HG03175 (cell line): ENCODE results near the gene CREBBP.
"Not testable (repeated sequence)": the region's sequence is repeated elsewhere in the genome, so short reads cannot be mapped to it uniquely, and the experiment has no call there.

Source experiments
- ATAC-seq: cut with Tn5 transposase; IDR thresholded peaks from one replicate; pipeline ENCODE4 v1.9.1; 2021; ENCODE audit warnings: mild to moderate bottlenecking, moderate library complexity; ENCODE audit not compliant: unreplicated experiment

Gene CREBBP

GRCh38 chr16:3880623-3881498 lies at the start of gene CREBBP:
Gene CREBBP, minus strand, starts transcription at chr16:3880713. Its CDS starts 797 bp downstream, at chr16:3879916.
- peak; percentile 79 for ATAC-seq

GRCh38 chr16:3927147-3927546 lies 46.6 kb upstream of the CREBBP start:
- not testable (repeated sequence) for ATAC-seq

- no peak for ATAC-seq
These were observed 44.2 kb upstream of the CREBBP start for GRCh38 chr16:3924763-3925162.

- ATAC-seq, result no peak
These were observed 41.7 kb upstream of the CREBBP start for GRCh38 chr16:3922241-3922640.

- ATAC-seq, result no peak
These were observed 39.7 kb upstream of the CREBBP start for GRCh38 chr16:3920206-3920605.

GRCh38 chr16:3919413-3919812 lies 38.9 kb upstream of the CREBBP start:
- ATAC-seq, result no peak

- ATAC-seq, result no peak
These were observed 35.1 kb upstream of the CREBBP start for GRCh38 chr16:3915426-3916260.

GRCh38 chr16:3912897-3913296 lies 32.4 kb upstream of the CREBBP start:
- no peak for ATAC-seq

GRCh38 chr16:3912373-3912772 lies 31.9 kb upstream of the CREBBP start:
- no peak for ATAC-seq

GRCh38 chr16:3911741-3912140 lies 31.2 kb upstream of the CREBBP start:
- ATAC-seq, result not testable (repeated sequence)

- no peak for ATAC-seq
These were observed 29.5 kb upstream of the CREBBP start for GRCh38 chr16:3909791-3910583.

- ATAC-seq, result no peak
These were observed 28.5 kb upstream of the CREBBP start for GRCh38 chr16:3908951-3909437.

- no peak for ATAC-seq
These were observed 27.1 kb upstream of the CREBBP start for GRCh38 chr16:3907586-3907985.

GRCh38 chr16:3906363-3906762 lies 25.9 kb upstream of the CREBBP start:
- ATAC-seq, result no peak

GRCh38 chr16:3904875-3905274 lies 24.4 kb upstream of the CREBBP start:
- ATAC-seq, result no peak

- ATAC-seq, result no peak
These were observed 9.6 kb upstream of the CREBBP start for GRCh38 chr16:3890091-3890490.

GRCh38 chr16:3889059-3889458 lies 8.5 kb upstream of the CREBBP start:
- ATAC-seq, result no peak

GRCh38 chr16:3885999-3886398 lies 5.5 kb upstream of the CREBBP start:
- ATAC-seq, result not testable (repeated sequence)

GRCh38 chr16:3884398-3884797 lies 3.9 kb upstream of the CREBBP start:
- no peak for ATAC-seq

- ATAC-seq, result no peak
These were observed 2.0 kb upstream of the CREBBP start for GRCh38 chr16:3882531-3882930.

- no peak for ATAC-seq
These were observed 1.0 kb upstream of the CREBBP start for GRCh38 chr16:3881499-3881990.
